GM12878 (cell line): Measurements from ENCODE around the gene SLC35A2. TPM values are rescaled to one million over a fixed set of nuclear protein-coding genes. Genes with fewer than 3 reads are reported as not detected.

Experiments used
- ATAC-seq: fragments of 200-7000 bp; cut with Tn5 transposase; 3 replicates; pipeline ENCODE4 v1.9.1; 2020; ENCODE audit warnings: mild to moderate bottlenecking, moderate library complexity
- BruUV-seq: library from RNA; stranded (reverse); fragments of 400-500 nt; replicated peaks from 2 replicates; lab custom pipeline; 2021; lab: Mats Ljungman, UMichigan
- CTCF ChIA-PET: fragments of 300-600 bp; sonication (Branson Sonifier 250); formaldehyde crosslinking; extraction: SDS; loops from one replicate; lab custom pipeline; 2021; ENCODE audit warnings: inconsistent platforms; lab: Yijun Ruan, JAX
- POLR2A ChIA-PET: fragments of 350-600 bp; formaldehyde crosslinking; extraction: SDS; loops from one replicate; lab custom pipeline; 2021; ENCODE audit warnings: inconsistent platforms; lab: Charles Lee
- RAD21 ChIA-PET: fragments of 300-600 bp; sonication (Branson Sonifier 250); formaldehyde crosslinking; loops from one replicate; lab custom pipeline; 2023; ENCODE audit warnings: antibody characterized with exemption; ENCODE audit not compliant: unreplicated experiment; lab: Charles Lee
- SMC1A ChIA-PET: fragments of 300-600 bp; sonication (Branson Sonifier 250); formaldehyde crosslinking; loops from one replicate; lab custom pipeline; 2023; ENCODE audit not compliant: unreplicated experiment, uncharacterized antibody; lab: Charles Lee
- DNase-seq: peaks from one replicate; pipeline ENCODE4 v3.0.0-alpha.2; 2011; ENCODE audit warnings: low read depth, low spot score
- FAIRE-seq: peaks from 3 replicates; lab custom pipeline; 2011; peaks lifted over from hg19 to GRCh38; lab: Jason Lieb, UNC
- H2AFZ ChIP-seq: 2 replicates; pipeline ENCODE4 v1.6.0; 2011; ENCODE audit warnings: low read depth, low read length, control low read depth; ENCODE audit not compliant: control insufficient read depth
- H3K27ac ChIP-seq: 2 replicates; pipeline ENCODE4 v1.5.1; 2011; ENCODE audit warnings: control low read depth; ENCODE audit not compliant: control insufficient read depth, insufficient read depth
- H3K27me3 ChIP-seq, 2 experiments: replicated peaks in 1 of 2; 2 replicates each; pipeline versions ENCODE4 v1.6.0 to v1.6.1; 2011; ENCODE audit warnings: low read length in 1 of 2; ENCODE audit not compliant: control insufficient read depth in 2 of 2, insufficient read depth in 2 of 2
- H3K36me3 ChIP-seq, 2 experiments: 2 replicates each; pipeline ENCODE4 v1.5.1; 2011; ENCODE audit warnings: low read length in 1 of 2; ENCODE audit not compliant: control insufficient read depth in 2 of 2, insufficient read depth in 2 of 2
- H3K4me1 ChIP-seq: 2 replicates; pipeline ENCODE4 v1.6.1; 2011; ENCODE audit warnings: mild to moderate bottlenecking, low read length, moderate library complexity, mixed read lengths; ENCODE audit not compliant: control insufficient read depth, insufficient read depth
- H3K4me2 ChIP-seq: 2 replicates; pipeline ENCODE4 v1.6.0; 2011; ENCODE audit warnings: control low read depth; ENCODE audit not compliant: control insufficient read depth, insufficient read depth
- H3K4me3 ChIP-seq: fragments of 200-600 bp; sonication (generic); 2 replicates; pipeline ENCODE4 v1.5.1; 2016
- H3K79me2 ChIP-seq: 2 replicates; pipeline ENCODE4 v1.6.0; 2011; ENCODE audit warnings: low read length; ENCODE audit not compliant: control insufficient read depth, insufficient read depth
- H3K9ac ChIP-seq: 2 replicates; pipeline ENCODE4 v1.8.0; 2011; ENCODE audit warnings: low read length, control low read depth, mixed read lengths; ENCODE audit not compliant: control insufficient read depth, insufficient read depth
- H3K9me3 ChIP-seq: replicated peaks from 3 replicates; pipeline ENCODE4 v1.5.1; 2011; ENCODE audit warnings: mild to moderate bottlenecking, low read length; ENCODE audit not compliant: control insufficient read depth, insufficient read depth
- H4K20me1 ChIP-seq: 2 replicates; pipeline ENCODE4 v1.6.0; 2011; ENCODE audit not compliant: control insufficient read depth, insufficient read depth
- POLR2AphosphoS5 ChIP-seq: IDR thresholded peaks from 2 replicates; pipeline ENCODE4 v1.6.1; 2011; ENCODE audit warnings: mild to moderate bottlenecking, low read length, inconsistent platforms
- SP1 ChIP-seq: IDR thresholded peaks from one replicate; pipeline ENCODE4 v1.6.1; 2011; ENCODE audit warnings: low read depth, low read length
- SPI1 ChIP-seq: IDR thresholded peaks from 2 replicates; pipeline ENCODE4 v1.6.1; 2011; ENCODE audit warnings: low read depth, mild to moderate bottlenecking, low read length, moderate library complexity, borderline replicate concordance; ENCODE audit not compliant: insufficient read depth
- ZNF687 ChIP-seq: fragments of 450-650 bp; IDR thresholded peaks from 2 replicates; pipeline ENCODE4 v1.6.1; 2017; ENCODE audit warnings: mild to moderate bottlenecking, moderate library complexity
- WGBS: methylation state at CpG from one replicate; pipeline ENCODE4 v1.1.6; 2016; ENCODE audit warnings: low lambda C conversion rate; ENCODE audit not compliant: insufficient replicate concordance, insufficient coverage; ENCODE audit errors: missing lambda C conversion rate; 5-methylcytosine and 5-hydroxymethylcytosine counted together
- in situ Hi-C: fragments of 300-500 bp; cut with MboI; formaldehyde crosslinking; loops from 9 replicates; pipeline ENCODE4 v1.14.3; 2018; ENCODE audit warnings: mixed read lengths
- intact Hi-C: fragments of 100-400 bp; cut with micrococcal nuclease; formaldehyde crosslinking; loops from one replicate; pipeline ENCODE4 v1.14.2; 2022; ENCODE audit not compliant: unreplicated experiment
- polyA plus RNA-seq, 11 experiments: library from polyadenylated mRNA; depleted of rRNA in 4 of 11; unstranded in 6 of 11; stranded (reverse) in 5 of 11; fragments of >200 nt; fragmentation: Nextera tagmentation in 4 of 11; fragmentation: Illumina TruSeq in 1 of 11; extraction: Ambion mirVana in 4 of 11; extraction: Trizol in 1 of 11; gene quantifications; 1 replicate in 1 of 11; 2 replicates in 10 of 11; pipeline versions ENCODE4 v1.2.1 to v1.2.3, GENCODE V29; 2011 to 2016; ENCODE audit warnings: inconsistent platforms in 2 of 11, missing spikeins in 2 of 11, low read depth in 1 of 11
- total RNA-seq, 4 experiments: library from RNA; depleted of rRNA in 3 of 4; stranded (reverse); fragments of >200 nt in 3 of 4; fragmentation: Illumina TruSeq in 1 of 4; extraction: Trizol in 1 of 4; gene quantifications; 2 replicates each; pipeline versions ENCODE4 v1.2.1 to v1.2.3, GENCODE V29; 2013 to 2021

Gene SLC35A2
- total and polyA plus RNA-seq, 10 of the 15 experiments (the other 5 are each of a cell fraction or from before 2014, with no cell fraction given), result 2.1 to 27.4 (median 14.9) TPM

- SMC1A ChIA-PET, result no interaction called here
- RAD21 ChIA-PET, result no interaction called here
- 0 out of 2 replicates have a peak, but pooled peaks have one; percentile 11 for TF ChIP-seq ZNF687
- TF ChIP-seq POLR2AphosphoS5, result 0 out of 2 replicates have a peak, but pooled peaks have one; percentile 12
- TF ChIP-seq SP1, result no peak
- peak; percentile 25; the same call in 1 of the 2 replicates for TF ChIP-seq SPI1
- in situ Hi-C loops (loop anchor here (25.0 kb wide), 1 partner anchor 1722 kb away; the partner anchor contains the start of gene CDK16), intact Hi-C loops (loop anchor here (5.0 kb wide), 2 partner anchors 132 to 852 kb away; partner anchors contain the start of gene HDAC6)
- ATAC-seq (no peak), DNase-seq (no peak), FAIRE-seq (no peak)
- no peaks in the 10 kb centered on the region; the same call in 2 of the 3 replicates for H3K9me3 ChIP-seq
- H3K4me2 ChIP-seq, result peak overlapping the region; percentile 38; the same call in 1 of the 2 replicates
- H3K27me3 ChIP-seq, result no peaks in the 10 kb centered on the region
- no TSS peak for BruUV-seq
- peaks cover 55% of the 10 kb centered on the region for H3K4me1 ChIP-seq
- no peak overlapping the region for H2AFZ ChIP-seq
- no peak overlapping the region for H3K9ac ChIP-seq
- H3K4me3 ChIP-seq, result no peak overlapping the region
- WGBS, result 56% methylated on average over 7 of the region's 7 CpGs
- CTCF ChIA-PET, result no interaction called here
- peaks cover 24% of the 10 kb centered on the region for H3K79me2 ChIP-seq
- peaks cover 2 to 8% of the 10 kb centered on the region in 2 experiments; a peak in 3 of 4 replicates for H3K36me3 ChIP-seq
- POLR2A ChIA-PET, result no interaction called here
- no peaks in the 10 kb centered on the region for H4K20me1 ChIP-seq
- H3K27ac ChIP-seq, result peak overlapping the region; percentile 83
Measured at GRCh38 chrX:48934581-48935300, 23.3 kb upstream of the SLC35A2 start.
